ENCODE data around the gene APCDD1. TPM values are rescaled to one million over a fixed set of nuclear protein-coding genes. Genes with fewer than 3 reads are reported as not detected.

The APCDD1 gene
- total and polyA plus RNA-seq, 2 of the 13 experiments (the other 11 are each of a cell fraction or from before 2014, with no cell fraction given): 2.1 to 8.6 TPM

- no peak for FAIRE-seq
Observed at GRCh38 chr18:10437837-10438236, 16.6 kb upstream of the APCDD1 start.

More at GRCh38 chr18:10437837-10438236, 16.6 kb upstream of the APCDD1 start:
- H3K36me3 ChIP-seq (replicated peaks in 1 of 2; ENCODE audit: control insufficient read depth in 1 of 2, insufficient read depth in 2 of 2, low read length in 2 of 2): no peaks in the 10 kb centered on the region
- CTCF ChIA-PET (ENCODE audit: low intra/inter-chr PET ratio, low total read pairs): no interaction called here
- peaks cover 2 to 7% of the 10 kb centered on the region in 2 experiments; a peak in 2 of 5 replicates for H3K27me3 ChIP-seq (ENCODE audit: control insufficient read depth in 1 of 2, insufficient read depth in 2 of 2, low read length in 2 of 2)
- H3K27ac ChIP-seq (ENCODE audit: extremely low read length, insufficient read depth, low read length): no peak overlapping the region
- no peaks in the 10 kb centered on the region for H3K9me3 ChIP-seq (ENCODE audit: low read length)
- no TSS peak for BruUV-seq (replicated peaks)
- DNase-seq (ENCODE audit: low spot score) (no peak), ATAC-seq (no peak)
- intact Hi-C loops (cut with micrococcal nuclease; ENCODE audit: unreplicated experiment): no loop called here
- no peak overlapping the region for H2AFZ ChIP-seq (ENCODE audit: low read length)
- no peaks in the 10 kb centered on the region for H3K79me2 ChIP-seq (ENCODE audit: insufficient read depth, low read length)
- H3K4me3 ChIP-seq (replicated peaks in 1 of 3; ENCODE audit: insufficient read depth in 1 of 3, low read depth in 2 of 3, low read length in 3 of 3): no peak overlapping the region
- H3K4me2 ChIP-seq (ENCODE audit: low read depth, low read length): no peak overlapping the region
- POLR2A ChIA-PET: no interaction called here
- H4K20me1 ChIP-seq (ENCODE audit: insufficient read depth, low read length): no peaks in the 10 kb centered on the region
- in situ Hi-C loops (cut with HindIII; ENCODE audit: extremely low pct_ligation_motif_present, low pct_unique_long_range_greater_than_20kb): no loop called here
- H3K4me1 ChIP-seq (ENCODE audit: insufficient read depth, low read length): no peaks in the 10 kb centered on the region
- H3K9ac ChIP-seq (ENCODE audit: insufficient read depth, low read depth, low read length): no peak overlapping the region
- no peak for TF ChIP-seq ZBTB20 (CRISPR knock-in tag; IDR thresholded peaks at IDR 0.05; ENCODE audit: borderline replicate concordance, low read depth)
- TF ChIP-seq TSC22D2 (CRISPR knock-in tag; IDR thresholded peaks at IDR 0.05; ENCODE audit: borderline replicate concordance): no peak
- no peak for TF ChIP-seq YEATS4 (CRISPR knock-in tag; IDR thresholded peaks at IDR 0.05; ENCODE audit: borderline replicate concordance)
- no peak for TF ChIP-seq ZNF484 (CRISPR knock-in tag; IDR thresholded peaks at IDR 0.05; ENCODE audit: borderline replicate concordance, low read depth)
- no peak for TF ChIP-seq ZFP36L1 (CRISPR knock-in tag; IDR thresholded peaks at IDR 0.05)
- TF ChIP-seq NRL (CRISPR knock-in tag; IDR thresholded peaks at IDR 0.05; ENCODE audit: borderline replicate concordance): no peak
- TF ChIP-seq THAP7 (CRISPR knock-in tag; IDR thresholded peaks at IDR 0.05): no peak
- TF ChIP-seq ZNF333 (CRISPR knock-in tag; IDR thresholded peaks at IDR 0.05; ENCODE audit: borderline replicate concordance): no peak
- no peak for TF ChIP-seq AKNA (CRISPR knock-in tag; IDR thresholded peaks at IDR 0.05; ENCODE audit: borderline replicate concordance)
- TF ChIP-seq ZNF414 (CRISPR knock-in tag; IDR thresholded peaks at IDR 0.05): no peak
- TF ChIP-seq TOPORS (CRISPR knock-in tag; IDR thresholded peaks at IDR 0.05): no peak
- no peak for TF ChIP-seq ZNF616 (CRISPR knock-in tag; IDR thresholded peaks at IDR 0.05; ENCODE audit: low read depth)

Data from HepG2 (cell line).